Neuronal stem cell (in vitro differentiated cells): Measurements from ENCODE around the gene MAPK8IP1.

ENCODE experiments used
- DNase-seq: peaks from one replicate; pipeline ENCODE4 v3.0.0-alpha.2; 2013; ENCODE audit warnings: low spot score
- H2AFZ ChIP-seq: one replicate; pipeline ENCODE4 v1.6.1; 2013; ENCODE audit warnings: mild to moderate bottlenecking, low read length, inconsistent platforms
- H2AK5ac ChIP-seq: 2 replicates; pipeline ENCODE4 v1.6.1; 2013; ENCODE audit warnings: low read depth, mild to moderate bottlenecking, inconsistent platforms, low read length, moderate library complexity, mixed read lengths
- H2BK120ac ChIP-seq: 2 replicates; pipeline ENCODE4 v1.6.1; 2013; ENCODE audit warnings: low read depth, mild to moderate bottlenecking, inconsistent platforms, low read length, moderate library complexity, mixed read lengths
- H2BK12ac ChIP-seq: one replicate; pipeline ENCODE4 v1.6.1; 2013; ENCODE audit warnings: low read length, inconsistent platforms
- H2BK15ac ChIP-seq: 2 replicates; pipeline ENCODE4 v1.6.1; 2013; ENCODE audit warnings: mild to moderate bottlenecking, low read length, inconsistent platforms, mixed read lengths
- H2BK5ac ChIP-seq: one replicate; pipeline ENCODE4 v1.6.1; 2013; ENCODE audit warnings: inconsistent platforms, mild to moderate bottlenecking, low read length, moderate library complexity
- H3K14ac ChIP-seq: one replicate; pipeline ENCODE4 v1.6.1; 2013; ENCODE audit warnings: low read length, inconsistent platforms
- H3K18ac ChIP-seq: 2 replicates; pipeline ENCODE4 v1.6.1; 2013; ENCODE audit warnings: low read length, inconsistent platforms
- H3K23ac ChIP-seq: 2 replicates; pipeline ENCODE4 v1.6.1; 2013; ENCODE audit warnings: low read depth, mild to moderate bottlenecking, mixed read lengths, low read length, inconsistent platforms; ENCODE audit not compliant: poor library complexity
- H3K27ac ChIP-seq: replicated peaks from 3 replicates; pipeline ENCODE4 v1.5.1; 2013; ENCODE audit warnings: low read length, inconsistent platforms
- H3K27me3 ChIP-seq, 3 experiments: 2 replicates each; pipeline ENCODE4 v1.6.1; 2013; ENCODE audit warnings: low read length in 3 of 3, mild to moderate bottlenecking in 2 of 3, inconsistent platforms in 1 of 3, low read depth in 1 of 3, mixed read lengths in 1 of 3, moderate library complexity in 1 of 3; ENCODE audit not compliant: control insufficient read depth in 3 of 3, insufficient read depth in 3 of 3
- H3K36me3 ChIP-seq, 2 donors: replicated peaks in 1 of 2; 2 replicates each; pipeline ENCODE4 v1.6.1; 2013; ENCODE audit warnings: low read length in 2 of 2; ENCODE audit not compliant: control insufficient read depth in 2 of 2, insufficient read depth in 2 of 2
- H3K4ac ChIP-seq: 2 replicates; pipeline ENCODE4 v1.6.1; 2013; ENCODE audit warnings: inconsistent platforms, mild to moderate bottlenecking, low read length, moderate library complexity
- H3K4me1 ChIP-seq, 2 donors: 1 replicate in 1 of 2; 2 replicates in 1 of 2; pipeline ENCODE4 v1.6.1; 2013; ENCODE audit warnings: low read length in 2 of 2, low read depth in 1 of 2; ENCODE audit not compliant: control insufficient read depth in 2 of 2, insufficient read depth in 1 of 2
- H3K4me2 ChIP-seq: one replicate; pipeline ENCODE4 v1.6.1; 2013; ENCODE audit warnings: mild to moderate bottlenecking, low read length, inconsistent platforms; ENCODE audit not compliant: insufficient read depth, poor library complexity, severe bottlenecking
- H3K4me3 ChIP-seq, 2 donors: 2 replicates each; pipeline ENCODE4 v1.5.1; 2013; ENCODE audit warnings: low read length in 2 of 2, mild to moderate bottlenecking in 2 of 2, inconsistent platforms in 1 of 2, moderate library complexity in 1 of 2
- H3K79me1 ChIP-seq: one replicate; pipeline ENCODE4 v1.6.1; 2013; ENCODE audit warnings: low read depth, mild to moderate bottlenecking, inconsistent platforms, low read length, moderate library complexity
- H3K9ac ChIP-seq: one replicate; pipeline ENCODE4 v1.6.1; 2013; ENCODE audit warnings: mild to moderate bottlenecking, low read depth, low read length, inconsistent platforms; ENCODE audit not compliant: poor library complexity
- H3K9me3 ChIP-seq, 2 donors: replicated peaks in 1 of 2; 2 replicates each; pipeline versions ENCODE3 to v1.6.1; 2013; ENCODE audit warnings: low read length in 2 of 2, mild to moderate bottlenecking in 2 of 2, inconsistent platforms in 1 of 2, low read depth in 1 of 2, mixed read lengths in 1 of 2, moderate library complexity in 1 of 2; ENCODE audit not compliant: control insufficient read depth in 2 of 2, insufficient read depth in 1 of 2
- H4K8ac ChIP-seq: one replicate; pipeline ENCODE4 v1.6.1; 2013; ENCODE audit warnings: low read depth, mild to moderate bottlenecking, inconsistent platforms, low read length, moderate library complexity
- H4K91ac ChIP-seq: one replicate; pipeline ENCODE4 v1.6.1; 2013; ENCODE audit warnings: low read length, low read depth, mild to moderate bottlenecking, inconsistent platforms; ENCODE audit not compliant: poor library complexity
- WGBS, 2 donors: extraction: QIAGEN DNeasy Blood & Tissue Kit; methylation state at CpG; one replicate each; pipeline ENCODE4 v1.1.7; 2013; ENCODE audit warnings: missing lambda C conversion rate in 2 of 2, mixed read lengths in 1 of 2; ENCODE audit not compliant: insufficient read length in 2 of 2, insufficient replicate concordance in 1 of 2; ENCODE audit errors: extremely low coverage in 2 of 2; 5-methylcytosine and 5-hydroxymethylcytosine counted together

The MAPK8IP1 gene

GRCh38 chr11:45927332-45927683, 41.9 kb downstream of the MAPK8IP1 start:
- Histone ChIP-seq H3K4me1 (no peaks in the 10 kb centered on the region), H3K4ac (no peak overlapping the region), H2BK120ac (no peak overlapping the region), H2BK5ac (no peak overlapping the region), H3K23ac (peak overlapping the region; percentile 43), H3K27ac (no peak overlapping the region), H3K79me1 (peaks cover 7% of the 10 kb centered on the region), H2BK12ac (no peak overlapping the region), H3K4me3 (no peak overlapping the region), H3K4me2 (no peak overlapping the region), H4K8ac (no peak overlapping the region), H3K18ac (no peak overlapping the region), H2AFZ (no peak overlapping the region), H2AK5ac (peak overlapping the region; percentile 75), H3K9me3 (peaks cover 0 to 2% of the 10 kb centered on the region in 2 donors), H3K36me3 (peaks cover 6 to 11% of the 10 kb centered on the region in 2 donors), H4K91ac (peak overlapping the region; percentile 92), H2BK15ac (no peak overlapping the region), H3K9ac (no peak overlapping the region), H3K27me3 (peaks cover 0 to 32% (median 13%) of the 10 kb centered on the region in 3 experiments), H3K14ac (no peak overlapping the region)
- no CpG with 5 or more reads among the region's 15 CpGs for WGBS, 2 donors
- DNase-seq, result no peak

- Histone ChIP-seq H3K4me1 (no peaks in the 10 kb centered on the region), H3K4me3 (no peak overlapping the region), H3K27ac (no peak overlapping the region), H3K79me1 (peaks cover 7% of the 10 kb centered on the region), H3K9ac (no peak overlapping the region), H3K4me2 (no peak overlapping the region), H3K9me3 (peaks cover 0 to 2% of the 10 kb centered on the region in 2 donors), H3K18ac (peak overlapping the region; percentile 62), H2AFZ (no peak overlapping the region), H3K27me3 (peaks cover 0 to 27% (median 10%) of the 10 kb centered on the region in 3 experiments), H2BK15ac (no peak overlapping the region), H4K8ac (peak overlapping the region; percentile 57), H3K36me3 (peaks cover 7 to 17% of the 10 kb centered on the region in 2 donors), H4K91ac (no peak overlapping the region), H2AK5ac (peak overlapping the region; percentile 75), H3K14ac (no peak overlapping the region), H2BK5ac (peak overlapping the region; percentile 39), H2BK120ac (no peak overlapping the region), H3K23ac (peak overlapping the region; percentile 61), H2BK12ac (peak overlapping the region; percentile 30), H3K4ac (no peak overlapping the region)
- no peak for DNase-seq
- no CpG with 5 or more reads among the region's 27 CpGs for WGBS, 2 donors
Observed at GRCh38 chr11:45927684-45928413, 42.4 kb downstream of the MAPK8IP1 start.

- Histone ChIP-seq H3K9me3 (peaks cover 0 to 2% of the 10 kb centered on the region in 2 donors), H3K18ac (peak overlapping the region; percentile 25), H4K8ac (peak overlapping the region; percentile 58), H3K4me2 (no peak overlapping the region), H3K79me1 (peaks cover 7% of the 10 kb centered on the region), H3K27ac (no peak overlapping the region), H3K4me1 (no peaks in the 10 kb centered on the region), H4K91ac (no peak overlapping the region), H3K4me3 (no peak overlapping the region), H3K36me3 (peaks cover 10 to 25% of the 10 kb centered on the region in 2 donors), H2BK15ac (no peak overlapping the region), H3K4ac (no peak overlapping the region), H2BK12ac (no peak overlapping the region), H3K9ac (no peak overlapping the region), H2BK5ac (peak overlapping the region; percentile 39), H2BK120ac (no peak overlapping the region), H3K23ac (no peak overlapping the region), H2AK5ac (peak overlapping the region; percentile 78), H3K27me3 (peaks cover 0 to 19% (median 3%) of the 10 kb centered on the region in 3 experiments), H2AFZ (no peak overlapping the region), H3K14ac (no peak overlapping the region)
- WGBS, 2 donors, result no CpG with 5 or more reads among the region's 13 CpGs
- DNase-seq, result no peak
Observed at GRCh38 chr11:45928535-45929215, 43.2 kb downstream of the MAPK8IP1 start.

- no peak overlapping the region for H2AFZ ChIP-seq
- no peak overlapping the region for H3K9ac ChIP-seq
- no peak overlapping the region for H3K4me3 ChIP-seq
- H2BK12ac ChIP-seq, result no peak overlapping the region
- H3K4ac ChIP-seq, result no peak overlapping the region
- H3K4me1 ChIP-seq, result no peaks in the 10 kb centered on the region
- no peak overlapping the region for H3K27ac ChIP-seq
- H2BK120ac ChIP-seq, result no peak overlapping the region
- no peak overlapping the region for H2BK5ac ChIP-seq
- no peak overlapping the region for H3K14ac ChIP-seq
- peaks cover 15 to 34% of the 10 kb centered on the region in 2 donors for H3K36me3 ChIP-seq
- no CpG with 5 or more reads among the region's 10 CpGs for WGBS, 2 donors
- H3K18ac ChIP-seq, result no peak overlapping the region
- H3K23ac ChIP-seq, result no peak overlapping the region
- DNase-seq, result no peak
- H4K8ac ChIP-seq, result no peak overlapping the region
- H3K79me1 ChIP-seq, result peaks cover 7% of the 10 kb centered on the region
- H4K91ac ChIP-seq, result no peak overlapping the region
- H2AK5ac ChIP-seq, result no peak overlapping the region
- no peak overlapping the region for H2BK15ac ChIP-seq
- H3K9me3 ChIP-seq, result peaks cover 0 to 2% of the 10 kb centered on the region in 2 donors
- H3K27me3 ChIP-seq, result peaks cover 0 to 11% (median 0%) of the 10 kb centered on the region in 3 experiments
- no peak overlapping the region for H3K4me2 ChIP-seq
Observed at GRCh38 chr11:45929486-45930030, 44.1 kb downstream of the MAPK8IP1 start.
